H9 (cell line): ENCODE measurements around the gene VWA8. TPM values are rescaled to one million over a fixed set of nuclear protein-coding genes. Genes with fewer than 3 reads are reported as not detected.

ENCODE experiments used
- DNase-seq: peaks from one replicate; pipeline ENCODE4 v3.0.0-alpha.2; 2017
- H2AFZ ChIP-seq: one replicate; pipeline ENCODE4 v1.6.1; 2013; ENCODE audit warnings: mild to moderate bottlenecking, low read length, control low read depth, moderate library complexity
- H2AK5ac ChIP-seq: 2 replicates; pipeline ENCODE4 v1.6.1; 2013; ENCODE audit warnings: low read length, control low read depth, mixed read lengths; ENCODE audit not compliant: insufficient read length
- H2BK120ac ChIP-seq: one replicate; pipeline ENCODE4 v1.6.1; 2013; ENCODE audit warnings: low read depth, mild to moderate bottlenecking, low read length, control low read depth, inconsistent platforms; ENCODE audit not compliant: poor library complexity, severe bottlenecking
- H2BK12ac ChIP-seq: 2 replicates; pipeline ENCODE4 v1.6.1; 2013; ENCODE audit warnings: low read length, control low read depth, mixed read lengths, low read depth; ENCODE audit not compliant: insufficient read length
- H2BK15ac ChIP-seq: 2 replicates; pipeline ENCODE4 v1.6.1; 2013; ENCODE audit warnings: low read depth, low read length, control low read depth
- H2BK20ac ChIP-seq: one replicate; pipeline ENCODE4 v1.6.1; 2013; ENCODE audit warnings: low read depth, mild to moderate bottlenecking, low read length, control low read depth, inconsistent platforms; ENCODE audit not compliant: poor library complexity, severe bottlenecking
- H2BK5ac ChIP-seq: 2 replicates; pipeline ENCODE4 v1.6.1; 2013; ENCODE audit warnings: low read length, control low read depth, mixed read lengths; ENCODE audit not compliant: insufficient read length
- H3K14ac ChIP-seq: 2 replicates; pipeline ENCODE4 v1.6.1; 2013; ENCODE audit warnings: low read length, control low read depth; ENCODE audit not compliant: insufficient read depth
- H3K18ac ChIP-seq: 2 replicates; pipeline ENCODE4 v1.6.1; 2013; ENCODE audit warnings: low read depth, mild to moderate bottlenecking, mixed read lengths, low read length, control low read depth; ENCODE audit not compliant: insufficient read length
- H3K23ac ChIP-seq: 2 replicates; pipeline ENCODE4 v1.6.1; 2013; ENCODE audit warnings: low read length, control low read depth, mixed read lengths, low read depth; ENCODE audit not compliant: insufficient read length
- H3K23me2 ChIP-seq: 2 replicates; pipeline ENCODE4 v1.6.1; 2013; ENCODE audit warnings: low read depth, mild to moderate bottlenecking, mixed read lengths, low read length, control low read depth; ENCODE audit not compliant: insufficient read length, poor library complexity, severe bottlenecking
- H3K27ac ChIP-seq: 2 replicates; pipeline ENCODE4 v1.5.1; 2013; ENCODE audit warnings: low read length, control low read depth, mixed read lengths, low read depth; ENCODE audit not compliant: insufficient read length
- H3K27me3 ChIP-seq: 2 replicates; pipeline ENCODE4 v1.6.1; 2013; ENCODE audit warnings: low read length, control low read depth, inconsistent platforms; ENCODE audit not compliant: insufficient read depth
- H3K4ac ChIP-seq: 2 replicates; pipeline ENCODE4 v1.6.1; 2013; ENCODE audit warnings: low read depth, mild to moderate bottlenecking, control low read depth, inconsistent platforms, low read length, moderate library complexity
- H3K4me1 ChIP-seq: 2 replicates; pipeline ENCODE4 v1.6.1; 2013; ENCODE audit warnings: low read length, control low read depth, inconsistent platforms; ENCODE audit not compliant: insufficient read depth
- H3K4me2 ChIP-seq: 2 replicates; pipeline ENCODE4 v1.6.1; 2013; ENCODE audit warnings: low read length, control low read depth, mixed read lengths; ENCODE audit not compliant: insufficient read length, insufficient read depth
- H3K56ac ChIP-seq: 2 replicates; pipeline ENCODE4 v1.6.1; 2013; ENCODE audit warnings: low read depth, mild to moderate bottlenecking, mixed read lengths, low read length, control low read depth; ENCODE audit not compliant: insufficient read length
- H3K79me1 ChIP-seq: 2 replicates; pipeline ENCODE4 v1.6.1; 2013; ENCODE audit warnings: low read depth, mild to moderate bottlenecking, moderate library complexity, low read length, control low read depth, inconsistent platforms; ENCODE audit not compliant: insufficient read depth, poor library complexity, severe bottlenecking
- H3K79me2 ChIP-seq: 2 replicates; pipeline ENCODE4 v1.6.1; 2013; ENCODE audit warnings: low read length, control low read depth, inconsistent platforms; ENCODE audit not compliant: insufficient read depth
- H3K9ac ChIP-seq: 2 replicates; pipeline ENCODE4 v1.6.1; 2013; ENCODE audit warnings: low read length, control low read depth, mixed read lengths; ENCODE audit not compliant: insufficient read length; ENCODE audit errors: extremely low read depth
- H3K9me3 ChIP-seq: one replicate; pipeline ENCODE4 v1.6.1; 2013; ENCODE audit warnings: low read depth, low read length, inconsistent platforms; ENCODE audit not compliant: control insufficient read depth
- H3T11ph ChIP-seq: one replicate; pipeline ENCODE4 v1.6.1; 2013; ENCODE audit warnings: mild to moderate bottlenecking, low read length, control low read depth, inconsistent platforms
- H4K20me1 ChIP-seq: one replicate; pipeline ENCODE4 v1.6.1; 2013; ENCODE audit not compliant: control insufficient read depth, insufficient read length, insufficient read depth
- H4K5ac ChIP-seq: 2 replicates; pipeline ENCODE4 v1.6.1; 2013; ENCODE audit warnings: low read depth, mild to moderate bottlenecking, mixed read lengths, low read length, control low read depth; ENCODE audit not compliant: insufficient read length
- H4K8ac ChIP-seq: replicated peaks from 2 replicates; pipeline ENCODE4 v1.6.1; 2013; ENCODE audit warnings: low read length, control low read depth, mixed read lengths, low read depth; ENCODE audit not compliant: insufficient read length
- H4K91ac ChIP-seq: 2 replicates; pipeline ENCODE4 v1.6.1; 2013; ENCODE audit warnings: low read depth, mild to moderate bottlenecking, moderate library complexity, mixed read lengths, low read length, control low read depth; ENCODE audit not compliant: insufficient read length
- H3K27ac Mint-ChIP-seq, 3 experiments: 2 replicates in 2 of 3; 3 replicates in 1 of 3; pipeline ENCODE4 v1.8.0; 2020 to 2021; ENCODE audit warnings: mixed read lengths in 3 of 3, mild to moderate bottlenecking in 1 of 3, moderate library complexity in 1 of 3
- H3K27me3 Mint-ChIP-seq: 2 replicates; pipeline ENCODE4 v1.8.0; 2021; ENCODE audit warnings: low read depth, mild to moderate bottlenecking, moderate library complexity, mixed read lengths
- H3K36me3 Mint-ChIP-seq, 3 experiments: 2 replicates in 2 of 3; 3 replicates in 1 of 3; pipeline ENCODE4 v1.8.0; 2020 to 2021; ENCODE audit warnings: low read depth in 3 of 3, mixed read lengths in 3 of 3; ENCODE audit not compliant: insufficient read depth in 1 of 3
- H3K4me1 Mint-ChIP-seq, 2 experiments: 2 replicates each; pipeline ENCODE4 v1.8.0; 2020; ENCODE audit warnings: mixed read lengths in 2 of 2
- H3K4me3 Mint-ChIP-seq, 2 experiments: 2 replicates in 1 of 2; 3 replicates in 1 of 2; pipeline ENCODE4 v1.8.0; 2020 to 2021; ENCODE audit warnings: mild to moderate bottlenecking in 2 of 2, mixed read lengths in 2 of 2, moderate library complexity in 1 of 2
- H3K9me3 Mint-ChIP-seq, 2 experiments: 2 replicates in 1 of 2; 3 replicates in 1 of 2; pipeline ENCODE4 v1.8.0; 2020; ENCODE audit warnings: mild to moderate bottlenecking in 2 of 2, mixed read lengths in 2 of 2, moderate library complexity in 1 of 2
- CTCF ChIP-seq: fragments of 200-600 bp; sonication (generic); conservative IDR thresholded peaks from 3 replicates; pipeline ENCODE4 v1.8.0; 2021; ENCODE audit warnings: antibody characterized with exemption, mild to moderate bottlenecking
- WGBS: extraction: QIAGEN DNeasy Blood & Tissue Kit; methylation state at CpG from one replicate; pipeline ENCODE4 v1.1.7; 2013; ENCODE audit warnings: missing lambda C conversion rate, low lambda C conversion rate, mixed read lengths; ENCODE audit not compliant: insufficient read length; ENCODE audit errors: extremely low coverage; 5-methylcytosine and 5-hydroxymethylcytosine counted together
- total RNA-seq: library from RNA; stranded (reverse); gene quantifications from 2 replicates; pipeline ENCODE4 v1.2.1, GENCODE V29; 2021

The VWA8 gene
- total RNA-seq, 1 experiment from 2014 or later: 17.4 TPM

GRCh38 chr13:41579881-41580280 lies 381.0 kb downstream of the VWA8 start:
- no peak overlapping the region for H3K27ac ChIP-seq
- H2BK15ac ChIP-seq: no peak overlapping the region
- H2BK12ac ChIP-seq: no peak overlapping the region
- no CpG with 5 or more reads among the region's 6 CpGs for WGBS
- H2BK20ac ChIP-seq: no peak overlapping the region
- H2BK120ac ChIP-seq: no peak overlapping the region
- Mint-ChIP-seq H3K27me3 (no peaks in the 10 kb centered on the region), H3K9me3 (no peaks in the 10 kb centered on the region), H3K36me3 (peaks cover 12 to 13% (median 12%) of the 10 kb centered on the region in 3 experiments; a peak in 6 of 7 replicates), H3K4me1 (peaks cover 4 to 5% of the 10 kb centered on the region in 2 experiments; a peak in 2 of 4 replicates), H3K27ac (no peak overlapping the region; a peak in 1 of 7 replicates), H3K4me3 (no peak overlapping the region)
- H3K9me3 ChIP-seq: no peaks in the 10 kb centered on the region
- no peak overlapping the region for H4K8ac ChIP-seq
- H3T11ph ChIP-seq: no peak overlapping the region
- no peak for TF ChIP-seq CTCF
- no peak overlapping the region for H3K56ac ChIP-seq
- no peak overlapping the region for H3K18ac ChIP-seq
- no peaks in the 10 kb centered on the region for H3K27me3 ChIP-seq
- H3K23ac ChIP-seq: no peak overlapping the region
- H2BK5ac ChIP-seq: no peak overlapping the region
- DNase-seq: no peak
- no peaks in the 10 kb centered on the region for H3K79me1 ChIP-seq
- no peak overlapping the region for H3K4me2 ChIP-seq
- H3K4ac ChIP-seq: no peak overlapping the region
- H3K4me1 ChIP-seq: no peaks in the 10 kb centered on the region; the same call in 1 of the 2 replicates
- H4K91ac ChIP-seq: no peak overlapping the region
- H2AFZ ChIP-seq: no peak overlapping the region
- no peak overlapping the region for H3K14ac ChIP-seq
- H4K5ac ChIP-seq: no peak overlapping the region
- no peak overlapping the region for H3K9ac ChIP-seq
- no peaks in the 10 kb centered on the region for H4K20me1 ChIP-seq
- H2AK5ac ChIP-seq: no peak overlapping the region
- H3K79me2 ChIP-seq: no peaks in the 10 kb centered on the region
- no peaks in the 10 kb centered on the region for H3K23me2 ChIP-seq
